ENCODE measurements around the gene CLDN3. TPM values are rescaled to one million over a fixed set of nuclear protein-coding genes. Genes with fewer than 3 reads are reported as not detected.

The CLDN3 gene
- total and polyA plus RNA-seq, 2 donors (not counting 1 experiment from before 2014, with no cell fraction given) = not detected

DNA sequence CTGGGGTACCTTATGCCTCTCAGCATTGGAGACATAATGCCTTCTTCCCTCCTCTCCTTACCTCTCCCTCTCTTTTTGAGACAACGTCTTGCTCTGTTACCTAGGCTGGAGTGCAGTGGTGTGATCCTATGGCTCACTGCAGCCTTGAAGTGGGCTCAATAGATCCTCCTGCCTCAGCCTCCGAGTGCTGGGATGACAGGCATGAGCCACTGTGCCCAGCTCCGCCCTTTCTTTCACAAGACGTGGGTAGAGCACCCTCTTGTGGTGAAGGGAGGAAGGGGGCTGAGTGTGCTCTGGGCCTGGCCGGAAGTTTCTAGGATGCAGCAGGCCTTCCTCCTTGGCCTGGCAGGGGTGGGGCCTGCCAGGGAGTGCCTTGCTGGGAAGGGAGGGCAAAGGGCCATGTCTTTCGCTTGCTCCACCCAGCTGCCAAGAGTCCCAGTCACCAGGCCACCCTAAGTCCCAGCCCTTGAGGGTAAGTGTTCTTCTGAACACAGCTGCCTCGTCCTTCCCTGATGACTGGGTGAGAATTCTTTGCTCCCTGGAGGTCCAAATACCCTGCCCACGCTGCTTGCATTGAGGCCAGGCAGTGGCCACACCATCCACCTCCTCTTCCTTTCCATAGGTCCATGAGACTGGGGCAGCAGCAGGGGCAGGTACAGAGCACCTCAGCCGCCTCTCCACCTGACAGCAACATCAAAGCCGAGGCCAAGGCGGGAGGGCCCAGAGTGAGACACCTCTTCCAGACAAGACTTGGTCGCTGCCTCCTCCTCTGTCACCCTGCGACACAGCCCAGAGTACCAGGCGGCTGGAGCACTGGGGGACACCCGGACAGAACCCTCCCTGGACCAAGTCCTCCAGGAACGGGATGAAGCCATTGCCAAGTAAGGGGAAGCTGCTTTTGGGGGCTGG lies 35.2 kb downstream of the CLDN3 start:
- Histone ChIP-seq H3K36me3 (replicated peaks in 1 of 2; ENCODE audit: control extremely low read depth in 1 of 2, control insufficient read depth in 1 of 2, extremely low read depth in 1 of 2, insufficient read depth in 2 of 2, low read length in 1 of 2) (peaks cover 0 to 7% of the 10 kb centered on the region in 2 experiments), H3K4me3 (ENCODE audit: control extremely low read depth in 1 of 5, extremely low read depth in 1 of 5, insufficient read depth in 1 of 5, low read depth in 2 of 5, low read length in 4 of 5) (no peak overlapping the region), H2AFZ (ENCODE audit: insufficient read depth, low read depth, low read length, poor library complexity, severe bottlenecking) (no peak overlapping the region), H3K4me1 (ENCODE audit: control insufficient read depth in 2 of 2, insufficient read depth in 2 of 2, low read length in 2 of 2) (peaks cover 4 to 18% of the 10 kb centered on the region in 2 donors), H3K9me3 (ENCODE audit: control extremely low read depth in 1 of 3, control insufficient read depth in 2 of 3, insufficient read depth in 1 of 3, low read length in 2 of 3) (peaks cover 0 to 6% (median 0%) of the 10 kb centered on the region in 3 donors), H3K9ac (ENCODE audit: low read length) (no peak overlapping the region), H4K20me1 (ENCODE audit: control insufficient read depth, insufficient read depth, low read length, poor library complexity, severe bottlenecking) (peaks cover 8% of the 10 kb centered on the region), H3K79me2 (ENCODE audit: control insufficient read depth, insufficient read depth, low read length) (peaks cover 4% of the 10 kb centered on the region), H3K4me2 (replicated peaks; ENCODE audit: low read depth, low read length, poor library complexity, severe bottlenecking) (peak overlapping the region; percentile 1), H3K27me3 (replicated peaks in 1 of 4; ENCODE audit: control extremely low read depth in 1 of 4, control insufficient read depth in 3 of 4, insufficient read depth in 4 of 4, low read length in 3 of 4) (no peaks in the 10 kb centered on the region), H3K27ac (ENCODE audit: low read length in 2 of 2) (no peak overlapping the region)
- Mint-ChIP-seq H3K27ac (peak overlapping the region; percentile 37), H3K9me3 (ENCODE audit: insufficient read depth) (no peaks in the 10 kb centered on the region), H3K4me3 (no peak overlapping the region), H3K4me1 (peaks cover 11% of the 10 kb centered on the region), H3K27me3 (peaks cover 3% of the 10 kb centered on the region)
- WGBS (ENCODE audit: insufficient coverage) = 68% methylated on average over 16 of the region's 16 CpGs
- CTCF ChIA-PET = interaction anchor here (0.7 to 6.0 kb wide), 15 partner anchors 9 to 155 kb away, joined by 3 to 78 read pairs (median 3); no protein-coding TSS in a partner anchor
- intact Hi-C loops (cut with micrococcal nuclease) = loop anchor here (2.0 to 10.0 kb wide), 3 partner anchors 128 to 437 kb away; partner anchors contain the start of genes EIF4H and LIMK1
- TF ChIP-seq EZH2 (IDR thresholded peaks at IDR 0.05; ENCODE audit: borderline replicate concordance, insufficient read depth, low read depth, low read length, poor library complexity, severe bottlenecking) = no peak
- TF ChIP-seq, protein P1, sequence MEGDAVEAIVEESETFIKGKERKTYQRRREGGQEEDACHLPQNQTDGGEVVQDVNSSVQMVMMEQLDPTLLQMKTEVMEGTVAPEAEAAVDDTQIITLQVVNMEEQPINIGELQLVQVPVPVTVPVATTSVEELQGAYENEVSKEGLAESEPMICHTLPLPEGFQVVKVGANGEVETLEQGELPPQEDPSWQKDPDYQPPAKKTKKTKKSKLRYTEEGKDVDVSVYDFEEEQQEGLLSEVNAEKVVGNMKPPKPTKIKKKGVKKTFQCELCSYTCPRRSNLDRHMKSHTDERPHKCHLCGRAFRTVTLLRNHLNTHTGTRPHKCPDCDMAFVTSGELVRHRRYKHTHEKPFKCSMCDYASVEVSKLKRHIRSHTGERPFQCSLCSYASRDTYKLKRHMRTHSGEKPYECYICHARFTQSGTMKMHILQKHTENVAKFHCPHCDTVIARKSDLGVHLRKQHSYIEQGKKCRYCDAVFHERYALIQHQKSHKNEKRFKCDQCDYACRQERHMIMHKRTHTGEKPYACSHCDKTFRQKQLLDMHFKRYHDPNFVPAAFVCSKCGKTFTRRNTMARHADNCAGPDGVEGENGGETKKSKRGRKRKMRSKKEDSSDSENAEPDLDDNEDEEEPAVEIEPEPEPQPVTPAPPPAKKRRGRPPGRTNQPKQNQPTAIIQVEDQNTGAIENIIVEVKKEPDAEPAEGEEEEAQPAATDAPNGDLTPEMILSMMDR (IDR thresholded peaks at IDR 0.05) = peak; percentile 73
- DNase-seq (peak; percentile 81), ATAC-seq (ENCODE audit: low read depth) (peak; percentile 16)
- POLR2A ChIA-PET = interaction anchor here (0.6 to 1.8 kb wide), 3 partner anchors 12 to 213 kb away, joined by 4 to 5 read pairs (median 4); partner anchors contain the start of gene BAZ1B

All from B cell (primary cell).